Glomerular visceral epithelial cell (primary cell): ENCODE measurements around the gene CPT1B.
"Not testable (repeated sequence)": the region's sequence is repeated elsewhere in the genome, so short reads cannot be mapped to it uniquely, and the experiment has no call there.

Source experiments
- DNase-seq: peaks from one replicate; pipeline ENCODE4 v3.0.0-alpha.2; 2016; ENCODE audit errors: extremely low spot score

CPT1B gene

DNA sequence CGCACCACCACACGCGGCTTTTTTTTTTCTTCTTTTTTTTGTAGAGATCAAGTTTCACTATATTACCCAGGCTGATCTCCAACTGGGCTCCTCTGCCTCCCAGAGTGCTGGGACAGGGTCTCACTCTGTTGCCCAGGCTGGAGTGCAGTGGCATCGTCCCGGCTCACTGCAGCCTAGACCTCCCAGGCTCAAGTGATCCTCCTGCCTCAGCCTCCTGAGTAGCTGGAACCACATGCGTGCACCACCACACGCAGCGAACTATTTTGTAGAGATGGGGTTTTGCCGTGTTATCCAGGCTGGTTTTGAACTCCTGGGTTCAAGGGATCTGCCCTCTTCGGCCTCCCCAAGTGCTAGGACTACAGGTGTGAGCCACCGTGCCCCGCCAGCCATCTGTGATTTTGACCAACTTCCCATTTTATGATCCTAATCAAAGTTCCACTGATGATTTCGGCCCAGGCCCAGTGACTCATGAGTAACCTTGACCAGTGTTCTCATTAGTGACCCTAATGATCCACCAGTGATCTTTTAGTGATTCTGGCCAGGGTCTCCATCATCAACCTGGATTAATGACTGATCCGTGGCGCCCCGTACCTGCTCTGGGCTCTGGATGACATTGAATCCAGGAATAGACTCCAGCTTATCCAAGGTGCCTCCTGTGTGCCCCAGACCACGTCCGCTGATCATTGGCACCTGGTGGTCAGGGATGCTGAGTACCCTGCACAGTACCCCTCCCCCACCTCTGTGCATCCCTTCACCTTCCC is 50.1 kb downstream of the CPT1B start:
- DNase-seq = no peak

DNA sequence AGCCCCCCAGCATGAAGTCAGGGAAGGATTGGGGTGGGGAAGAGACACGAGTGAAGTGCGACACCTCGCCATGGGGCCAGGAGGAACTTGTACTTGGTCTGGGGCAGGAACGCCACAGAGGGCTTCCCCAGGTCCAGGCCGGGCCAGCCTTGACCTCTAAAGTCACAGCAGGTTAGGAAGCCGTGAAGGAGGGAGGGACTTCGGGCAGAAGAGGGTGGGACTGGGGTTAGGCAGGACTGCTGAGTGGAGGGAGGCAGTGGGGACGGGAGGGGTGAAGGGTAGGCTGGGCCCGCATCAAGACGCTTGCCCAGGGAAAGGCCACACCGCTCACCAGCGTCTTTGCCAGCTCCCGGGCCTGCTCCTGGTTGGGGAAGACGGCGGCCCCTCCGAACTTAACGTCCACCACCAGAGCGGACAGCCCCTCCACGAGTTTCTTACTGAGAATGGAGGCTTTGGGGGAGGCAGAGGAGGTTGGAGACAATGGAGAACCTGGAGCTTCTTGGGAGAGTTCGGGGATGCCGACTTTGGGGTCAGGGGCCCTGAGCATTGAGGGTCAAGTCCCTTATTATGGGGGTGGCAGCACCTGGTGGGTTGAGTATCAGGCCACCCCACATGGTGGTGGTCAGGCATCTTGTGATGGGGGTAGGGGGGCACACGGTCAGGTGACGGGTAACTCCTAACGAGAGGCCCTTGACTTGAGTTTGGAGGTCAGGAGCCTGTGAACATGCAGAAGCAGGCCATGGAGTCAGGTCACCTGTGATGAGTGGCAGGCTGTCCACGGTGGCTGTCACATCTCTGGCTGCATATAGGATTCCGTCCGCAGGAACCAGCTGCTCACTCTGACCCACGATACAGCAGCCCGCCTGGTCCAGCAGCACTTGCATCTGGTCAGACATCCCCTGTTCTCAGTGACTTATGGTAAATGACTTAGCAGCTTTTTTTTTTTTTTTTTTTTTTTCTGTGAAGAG is 51.1 kb downstream of the CPT1B start:
- no peak for DNase-seq

DNA sequence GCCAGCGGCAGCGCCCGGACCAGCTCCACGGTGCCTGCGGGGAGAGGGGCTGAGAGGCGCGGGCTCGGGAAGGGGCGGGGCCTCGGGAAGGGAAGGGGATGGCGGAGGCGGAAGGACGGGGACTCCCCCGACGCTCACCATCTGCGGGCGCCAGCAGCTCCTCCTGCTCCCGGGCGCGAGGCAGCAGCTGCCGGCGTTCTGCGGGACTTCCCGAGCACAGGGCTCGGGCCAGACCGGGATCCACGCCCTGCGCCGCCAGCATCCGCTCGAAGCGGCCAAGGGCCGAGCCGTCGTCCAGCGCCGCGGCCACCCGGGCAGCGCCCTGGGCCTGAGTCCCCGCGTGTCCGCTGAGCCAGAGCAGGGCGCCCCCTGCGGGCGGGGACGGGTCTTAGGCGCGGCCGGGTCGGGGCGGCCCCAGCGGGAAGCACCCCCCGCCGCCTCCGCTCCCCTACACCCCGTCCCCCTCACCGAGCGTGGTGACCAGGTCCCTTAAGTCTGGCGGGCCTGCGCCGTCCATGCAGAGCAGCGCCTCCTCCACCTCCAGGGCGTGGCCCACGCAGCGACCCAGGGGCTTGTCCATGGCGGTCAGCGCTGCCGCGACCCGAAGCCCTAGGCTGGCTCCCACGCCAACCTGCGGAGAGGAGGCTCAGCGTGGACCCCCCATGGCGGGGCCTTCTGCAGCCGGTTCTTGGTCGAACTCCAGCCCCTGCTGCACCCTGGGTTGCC is 52.0 kb downstream of the CPT1B start:
- DNase-seq = peak; percentile 75

DNA sequence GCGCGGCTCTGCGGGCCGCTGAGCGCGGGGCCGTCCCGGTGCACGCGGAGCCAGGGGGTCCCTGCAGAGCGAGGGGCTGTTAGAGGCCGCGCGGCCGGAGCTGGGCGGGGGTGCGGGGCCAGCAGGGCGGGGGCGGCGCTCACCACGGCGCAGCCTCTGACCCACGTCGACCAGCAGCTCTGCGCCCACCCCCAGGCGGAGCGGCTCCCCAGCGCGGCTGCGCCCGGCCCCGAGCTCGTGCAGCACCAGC is 52.4 kb downstream of the CPT1B start:
- no peak for DNase-seq

DNA sequence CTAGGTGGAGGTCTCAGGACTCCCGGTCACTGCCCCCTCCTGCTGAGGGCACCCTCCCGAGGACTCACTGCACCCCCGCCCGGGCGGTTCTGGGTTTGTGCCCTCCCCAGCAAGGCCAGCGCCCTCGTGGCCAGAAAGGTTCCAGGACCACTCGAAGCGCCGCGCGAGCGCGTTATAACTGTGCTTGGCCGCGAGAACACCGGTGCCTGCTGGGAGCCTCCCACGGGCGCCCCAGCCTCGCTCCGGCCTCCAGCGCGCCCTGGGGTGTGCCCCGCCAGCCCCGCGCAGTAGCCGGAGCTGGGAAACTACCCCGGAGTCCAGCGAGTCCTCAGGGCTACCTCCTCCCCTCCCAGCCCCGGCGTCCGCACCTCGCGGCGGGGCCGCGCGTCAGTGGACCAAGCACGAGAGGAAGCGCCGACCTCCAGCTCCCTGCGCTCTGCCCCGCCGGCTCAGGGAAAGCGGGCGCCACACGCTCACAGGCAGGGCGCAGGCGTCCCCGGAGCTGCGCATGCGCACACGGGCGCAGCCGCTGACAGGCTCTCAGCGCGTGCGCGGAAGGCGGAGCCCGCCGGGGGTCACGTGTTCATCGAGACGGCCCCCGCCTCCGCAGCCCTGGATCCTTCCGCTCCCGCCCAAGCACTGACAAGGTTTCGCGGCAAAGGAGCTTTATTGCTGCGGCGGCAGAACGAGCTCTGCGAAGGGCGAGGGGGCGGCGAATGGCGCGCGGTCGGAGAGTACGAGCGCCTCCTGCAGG is 52.9 kb downstream of the CPT1B start, which contains the start of gene SCO2:
Gene SCO2, minus strand, starts transcription at position 495 of the 754 bp plus-strand sequence. CDS start 1,187 bp downstream, outside the sequence.
- DNase-seq = peak; percentile 96

DNA sequence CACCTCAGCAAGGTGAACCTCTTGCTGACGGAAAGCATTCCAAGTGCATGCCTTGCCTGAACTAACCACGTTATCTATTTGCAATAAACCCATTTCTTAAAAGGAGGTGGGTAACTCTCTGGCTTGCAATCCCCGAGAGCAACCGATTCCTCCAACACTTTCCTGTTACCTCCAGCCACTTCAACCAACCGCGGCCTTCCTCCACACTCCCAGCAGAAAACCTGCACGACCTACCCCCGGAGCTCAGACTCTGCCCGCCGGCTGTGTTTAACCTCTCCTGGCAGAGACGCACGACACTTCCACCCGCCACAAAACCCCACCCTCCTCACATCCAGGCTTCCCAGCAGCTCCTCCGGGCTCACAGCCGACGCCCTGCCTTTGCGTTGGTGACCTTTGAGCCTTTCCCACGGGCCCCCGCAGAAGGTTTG is 53.5 kb downstream of the CPT1B start:
- peak; percentile 25 for DNase-seq

DNA sequence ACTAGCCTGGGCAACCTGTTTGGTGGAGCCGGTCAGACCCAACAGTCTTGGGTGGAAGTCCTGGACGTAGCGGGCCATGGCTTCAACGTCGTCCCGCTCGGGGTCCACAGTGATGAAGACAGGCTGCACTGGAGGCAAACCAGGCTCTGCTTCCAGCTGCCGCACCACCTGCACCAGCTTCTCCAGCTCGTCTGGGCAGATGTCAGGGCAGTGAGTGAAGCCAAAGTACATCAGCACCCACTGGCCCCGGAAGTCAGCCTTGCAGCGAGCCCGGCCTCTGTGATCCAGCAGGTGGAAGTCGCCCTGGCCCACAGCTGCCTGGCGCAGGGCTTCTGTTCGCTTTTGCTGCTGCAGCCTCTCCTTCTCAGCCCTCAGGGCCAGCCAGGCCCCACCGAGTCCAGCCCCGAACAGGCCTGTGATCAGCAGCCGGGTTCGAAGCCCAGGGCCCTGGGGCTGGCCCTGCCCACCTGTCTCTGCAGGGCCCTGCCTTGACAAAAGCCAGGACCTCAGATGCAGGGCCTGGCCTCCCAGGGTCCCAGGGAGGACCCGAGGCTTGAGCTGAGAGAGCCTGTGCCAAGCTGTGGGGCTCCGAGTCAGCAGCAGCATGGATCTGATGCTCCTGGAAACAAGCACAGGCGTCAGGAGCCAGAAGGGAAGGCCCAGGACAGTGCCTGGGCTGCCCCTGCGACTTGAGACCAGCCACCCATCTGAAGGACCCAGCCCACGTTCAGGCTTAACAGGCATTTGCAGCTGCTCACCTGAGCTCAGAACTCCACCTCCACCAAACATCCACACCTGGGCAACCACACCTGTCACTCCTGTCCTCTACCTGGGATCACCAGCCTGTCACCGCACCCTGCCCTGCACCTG is 54.2 kb downstream of the CPT1B start:
- no peak for DNase-seq

DNA sequence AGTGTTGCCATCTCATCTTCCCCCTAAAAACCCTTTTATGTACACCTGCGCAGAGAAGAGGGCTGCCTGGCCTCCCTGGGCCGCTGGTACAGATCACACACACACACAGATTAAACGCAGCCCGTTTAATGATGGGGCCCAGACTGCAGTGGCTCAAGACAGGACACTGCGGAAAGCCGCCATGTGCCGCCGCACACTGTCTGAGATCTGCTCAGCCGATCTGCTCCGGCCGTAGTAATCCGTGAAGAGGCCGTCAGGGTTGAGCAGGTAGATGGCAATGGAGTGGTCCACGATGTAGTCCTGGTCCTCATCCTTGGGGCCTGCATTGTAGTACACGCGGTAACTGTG is 54.8 kb downstream of the CPT1B start:
- DNase-seq = no peak

DNA sequence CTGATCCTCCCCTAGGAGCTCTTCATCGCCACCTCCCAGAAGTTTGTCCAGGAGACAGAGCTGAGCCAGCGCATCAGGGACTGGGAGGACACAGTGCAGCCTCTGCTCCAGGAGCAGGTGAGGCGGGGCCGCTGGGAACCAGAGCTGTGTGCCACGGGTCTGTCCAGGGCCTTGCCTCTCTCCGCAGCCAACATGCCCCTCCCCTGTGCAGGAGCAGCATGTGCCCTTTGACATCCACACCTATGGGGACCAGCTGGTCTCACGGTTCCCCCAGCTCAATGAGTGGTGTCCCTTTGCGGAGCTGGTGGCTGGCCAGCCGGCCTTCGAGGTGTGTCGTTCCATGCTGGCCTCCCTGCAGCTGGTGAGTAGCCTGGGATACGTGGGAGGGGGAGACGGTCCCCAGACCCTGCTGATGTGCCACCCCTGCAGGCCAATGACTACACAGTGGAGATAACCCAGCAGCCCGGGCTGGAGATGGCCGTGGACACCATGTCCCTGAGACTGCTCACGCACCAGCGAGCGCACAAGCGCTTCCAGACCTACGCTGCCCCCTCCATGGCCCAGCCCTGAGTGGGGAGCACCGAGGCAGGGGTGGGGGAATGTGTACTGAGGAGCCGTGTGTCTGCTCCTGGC is 55.3 kb downstream of the CPT1B start:
- DNase-seq = no peak

DNA sequence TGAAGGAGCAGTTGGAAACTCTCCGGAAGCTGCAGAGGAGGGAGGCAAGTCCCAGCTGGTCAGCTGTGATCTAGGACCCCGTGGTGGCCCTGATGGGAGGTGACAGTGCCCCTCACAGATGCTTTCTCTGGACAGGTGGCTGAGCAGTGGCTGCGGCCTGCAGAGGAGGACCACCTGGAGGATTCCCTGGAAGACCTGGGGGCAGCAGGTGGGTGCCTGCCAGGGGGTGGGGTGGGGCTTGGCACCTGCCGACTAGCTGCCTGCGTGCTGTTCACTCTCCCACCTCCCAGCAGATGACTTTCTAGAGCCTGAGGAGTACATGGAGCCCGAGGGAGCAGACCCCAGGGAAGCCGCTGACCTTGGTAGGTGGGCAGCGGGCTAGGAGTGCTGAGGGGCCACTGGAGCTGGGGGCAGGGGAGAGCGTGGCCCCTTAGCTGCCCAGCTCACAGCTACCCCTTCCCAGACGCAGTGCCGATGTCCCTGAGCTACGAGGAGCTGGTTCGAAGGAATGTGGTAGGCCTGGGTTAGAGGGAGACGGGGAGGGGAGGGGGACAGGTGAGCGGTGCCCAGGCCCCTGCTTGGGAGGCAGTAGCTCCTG is 55.9 kb downstream of the CPT1B start:
- DNase-seq = no peak

DNA sequence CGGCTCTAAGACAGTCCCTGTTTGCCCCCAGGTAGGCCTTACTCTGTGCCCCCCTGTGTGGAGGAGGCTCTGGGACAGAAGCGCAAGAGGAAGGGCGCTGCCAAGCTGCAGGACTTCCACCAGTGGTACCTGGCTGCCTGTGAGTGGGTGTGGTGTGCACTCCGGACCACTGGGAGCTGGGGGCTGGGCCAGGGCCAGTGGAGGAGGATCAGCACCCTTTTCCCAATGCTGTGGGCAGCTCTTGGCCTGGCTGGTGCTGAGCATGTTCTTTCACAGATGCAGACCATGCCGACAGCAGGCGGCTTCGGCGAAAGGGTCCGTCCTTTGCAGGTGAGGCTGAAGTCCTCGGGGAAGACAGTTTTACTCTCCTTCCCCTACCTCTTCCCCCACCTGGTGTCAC is 56.5 kb downstream of the CPT1B start:
- DNase-seq = no peak

DNA sequence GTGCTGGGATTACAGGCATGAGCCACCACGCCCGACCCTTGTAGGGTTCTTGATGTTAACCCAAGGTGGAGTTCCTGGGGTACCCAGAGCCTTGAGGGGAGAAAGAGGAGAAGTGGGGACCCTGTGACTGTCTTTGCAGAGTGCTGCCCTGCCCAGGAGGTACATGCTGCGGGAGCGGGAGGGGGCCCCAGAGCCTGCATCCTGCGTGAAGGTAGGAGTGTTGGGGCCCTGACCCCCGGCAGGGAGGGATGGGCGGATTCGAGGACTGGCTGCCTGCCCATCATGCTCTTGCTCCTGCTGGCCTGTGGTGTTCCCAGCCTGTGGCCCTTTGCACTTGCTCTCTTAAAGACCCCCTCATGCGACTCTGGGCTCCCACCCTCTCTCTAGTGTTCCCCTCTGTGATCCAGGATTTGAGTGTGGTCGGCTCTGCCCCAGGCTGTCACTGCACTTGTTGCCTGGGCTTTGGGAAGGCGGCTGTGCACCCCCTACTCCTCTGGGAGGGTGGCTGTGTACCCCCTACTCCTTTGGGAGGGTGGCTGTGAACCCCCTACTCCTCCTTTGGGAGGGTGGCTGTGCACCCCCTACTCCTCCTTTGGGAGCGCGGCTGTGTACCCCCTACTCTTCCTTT is 57.3 kb downstream of the CPT1B start:
- no peak for DNase-seq

DNA sequence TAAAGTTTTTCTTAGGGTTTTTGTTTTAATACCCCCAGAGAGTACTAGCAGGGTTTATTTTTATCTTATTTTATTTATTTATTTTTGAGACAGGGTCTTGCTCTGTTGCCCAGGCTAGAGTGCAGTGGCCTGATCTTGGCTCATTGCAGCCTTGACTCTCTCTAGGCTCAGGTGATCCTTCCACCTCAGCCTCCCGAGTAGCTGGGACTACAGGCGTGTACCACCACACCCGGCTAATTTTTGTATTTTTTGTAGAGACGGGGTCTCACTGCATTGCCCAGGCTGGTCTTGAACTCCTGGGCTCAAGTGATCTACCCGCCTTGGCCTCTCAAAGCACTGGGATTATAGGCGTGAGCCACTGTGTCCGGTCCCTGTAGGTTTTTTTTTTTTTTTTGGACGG is 58.0 kb downstream of the CPT1B start:
- DNase-seq = not testable (repeated sequence)

DNA sequence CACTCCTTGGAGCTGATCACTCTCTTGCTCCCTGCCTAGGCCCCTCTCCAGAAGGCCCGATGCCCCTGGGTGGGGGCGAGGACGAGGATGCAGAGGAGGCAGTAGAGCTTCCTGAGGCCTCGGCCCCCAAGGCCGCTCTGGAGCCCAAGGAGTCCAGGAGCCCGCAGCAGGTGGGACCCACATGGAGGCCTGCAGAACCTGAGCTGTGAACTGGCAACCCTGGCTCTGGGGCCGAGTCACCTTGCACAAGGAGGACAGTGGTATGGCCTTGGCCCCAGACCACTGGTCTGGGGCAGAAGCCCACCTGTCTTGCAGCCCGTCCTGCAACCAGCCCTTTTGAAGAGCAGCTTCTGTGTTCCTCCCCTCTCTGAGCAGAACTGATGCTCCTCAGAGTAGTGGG is 59.1 kb downstream of the CPT1B start:
- no peak for DNase-seq
